ENCODE results near the gene TSNAX.
"Not testable (repeated sequence)": the region's sequence is repeated elsewhere in the genome, so short reads cannot be mapped to it uniquely, and the experiment has no call there.

TSNAX gene

GRCh38 chr1:231487910-231488309, 40.6 kb upstream of the TSNAX start:
- no peak for TF ChIP-seq CTCF (conservative IDR thresholded peaks at IDR 0.05; ENCODE audit: low read depth)
- CTCF ChIA-PET, result no interaction called here

GRCh38 chr1:231493421-231494185, 34.9 kb upstream of the TSNAX start:
- ChIA-PET CTCF (interaction anchor here (0.6 to 0.7 kb wide), 2 partner anchors 144 to 679 kb away, joined by 3 read pairs; no protein-coding TSS in a partner anchor), POLR2A (ENCODE audit: low non-redundant PET) (no interaction called here)
- TF ChIP-seq CTCF (conservative IDR thresholded peaks at IDR 0.05; ENCODE audit: low read depth), result no peak
- no peak for DNase-seq (ENCODE audit: low spot score)
- H3K27ac ChIP-seq, result no peak overlapping the region

More at GRCh38 chr1:231487910-231488309, 40.6 kb upstream of the TSNAX start:
- no peak for DNase-seq (ENCODE audit: low spot score)
- H3K27ac ChIP-seq, result no peak overlapping the region
- POLR2A ChIA-PET (ENCODE audit: low non-redundant PET), result no interaction called here

GRCh38 chr1:231494439-231495110, 33.9 kb upstream of the TSNAX start:
- POLR2A ChIA-PET (ENCODE audit: low non-redundant PET), result no interaction called here
- no peak for DNase-seq (ENCODE audit: low spot score)
- no peak overlapping the region for H3K27ac ChIP-seq
- CTCF ChIA-PET, result interaction anchor here (0.6 to 0.7 kb wide), 2 partner anchors 145 to 678 kb away, joined by 3 read pairs; no protein-coding TSS in a partner anchor
- TF ChIP-seq CTCF (conservative IDR thresholded peaks at IDR 0.05; ENCODE audit: low read depth), result no peak

GRCh38 chr1:231497629-231498152, 30.8 kb upstream of the TSNAX start:
- ChIA-PET POLR2A (ENCODE audit: low non-redundant PET) (no interaction called here), CTCF (no interaction called here)
- no peak overlapping the region for H3K27ac ChIP-seq
- TF ChIP-seq CTCF (conservative IDR thresholded peaks at IDR 0.05; ENCODE audit: low read depth), result no peak
- no peak for DNase-seq (ENCODE audit: low spot score)

GRCh38 chr1:231499148-231499763, 29.2 kb upstream of the TSNAX start:
- ChIA-PET POLR2A (ENCODE audit: low non-redundant PET) (no interaction called here), CTCF (no interaction called here)
- DNase-seq (ENCODE audit: low spot score), result no peak
- no peak for TF ChIP-seq CTCF (conservative IDR thresholded peaks at IDR 0.05; ENCODE audit: low read depth)
- H3K27ac ChIP-seq, result no peak overlapping the region

GRCh38 chr1:231500666-231501065, 27.8 kb upstream of the TSNAX start:
- DNase-seq (ENCODE audit: low spot score), result no peak
- CTCF ChIA-PET, result no interaction called here
- no peak overlapping the region for H3K27ac ChIP-seq
- TF ChIP-seq CTCF (conservative IDR thresholded peaks at IDR 0.05; ENCODE audit: low read depth), result no peak
- POLR2A ChIA-PET (ENCODE audit: low non-redundant PET), result no interaction called here

GRCh38 chr1:231503168-231503567, 25.3 kb upstream of the TSNAX start:
- H3K27ac ChIP-seq; CTCF ChIA-PET; POLR2A ChIA-PET (ENCODE audit: low non-redundant PET); DNase-seq (ENCODE audit: low spot score): not testable (repeated sequence)
